ENCODE data around the gene ASCL3. TPM values are rescaled to one million over a fixed set of nuclear protein-coding genes. Genes with fewer than 3 reads are reported as not detected.

The ASCL3 gene
- total and polyA plus RNA-seq, 2 of the 8 experiments (the other 6 are each of a cell fraction or from before 2014, with no cell fraction given): not detected

DNA sequence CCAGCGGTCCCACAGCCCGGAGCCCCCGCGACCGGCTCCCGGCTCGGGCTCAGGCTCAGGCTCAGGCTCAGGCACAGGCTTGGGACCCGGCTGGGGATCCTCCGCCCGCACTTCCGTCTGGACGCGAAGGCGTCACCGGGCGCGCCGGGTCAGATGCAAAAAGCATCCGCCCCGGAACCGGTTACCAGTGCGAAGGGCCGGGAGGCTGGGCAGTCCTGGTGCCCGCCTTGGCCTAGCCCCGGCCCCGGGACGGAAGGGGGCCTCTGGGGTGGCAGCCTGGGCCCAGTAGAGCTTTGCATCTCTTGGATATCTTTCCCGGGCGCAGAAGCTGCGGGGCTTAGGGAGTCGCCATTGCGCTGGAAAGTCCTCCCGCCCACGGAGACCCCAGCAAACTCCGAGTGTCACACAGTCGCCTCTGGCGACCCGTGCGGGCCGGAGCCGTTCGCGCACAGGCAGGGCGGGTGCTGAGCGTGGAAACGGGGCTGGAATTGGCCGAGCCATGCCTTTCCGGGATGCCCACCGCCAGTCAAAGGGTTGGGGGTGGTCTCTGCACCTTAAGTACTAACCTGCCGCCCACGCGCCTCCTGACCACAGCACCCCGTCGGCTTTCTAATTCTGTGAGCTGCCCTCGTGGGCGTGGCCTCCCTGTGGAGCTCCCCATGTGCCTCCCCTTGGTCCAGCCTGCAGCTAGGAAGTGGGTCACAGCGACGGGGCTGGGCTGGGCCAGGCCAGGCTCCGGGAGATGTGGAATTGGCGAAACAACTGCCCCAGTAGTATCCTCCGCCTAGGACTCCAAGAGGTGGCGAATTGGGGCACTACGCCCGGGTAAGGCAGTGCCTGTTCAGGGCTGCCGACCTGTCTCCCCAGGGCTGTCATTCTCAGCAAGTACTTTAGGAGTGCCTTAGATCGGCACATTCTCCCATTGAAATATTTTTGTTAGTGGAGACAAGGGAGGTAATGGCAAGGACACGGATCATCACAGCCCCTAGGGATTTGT is 21.8 kb upstream of the ASCL3 start, which contains the start of gene TMEM9B (continued):
- TF ChIP-seq, protein P1, sequence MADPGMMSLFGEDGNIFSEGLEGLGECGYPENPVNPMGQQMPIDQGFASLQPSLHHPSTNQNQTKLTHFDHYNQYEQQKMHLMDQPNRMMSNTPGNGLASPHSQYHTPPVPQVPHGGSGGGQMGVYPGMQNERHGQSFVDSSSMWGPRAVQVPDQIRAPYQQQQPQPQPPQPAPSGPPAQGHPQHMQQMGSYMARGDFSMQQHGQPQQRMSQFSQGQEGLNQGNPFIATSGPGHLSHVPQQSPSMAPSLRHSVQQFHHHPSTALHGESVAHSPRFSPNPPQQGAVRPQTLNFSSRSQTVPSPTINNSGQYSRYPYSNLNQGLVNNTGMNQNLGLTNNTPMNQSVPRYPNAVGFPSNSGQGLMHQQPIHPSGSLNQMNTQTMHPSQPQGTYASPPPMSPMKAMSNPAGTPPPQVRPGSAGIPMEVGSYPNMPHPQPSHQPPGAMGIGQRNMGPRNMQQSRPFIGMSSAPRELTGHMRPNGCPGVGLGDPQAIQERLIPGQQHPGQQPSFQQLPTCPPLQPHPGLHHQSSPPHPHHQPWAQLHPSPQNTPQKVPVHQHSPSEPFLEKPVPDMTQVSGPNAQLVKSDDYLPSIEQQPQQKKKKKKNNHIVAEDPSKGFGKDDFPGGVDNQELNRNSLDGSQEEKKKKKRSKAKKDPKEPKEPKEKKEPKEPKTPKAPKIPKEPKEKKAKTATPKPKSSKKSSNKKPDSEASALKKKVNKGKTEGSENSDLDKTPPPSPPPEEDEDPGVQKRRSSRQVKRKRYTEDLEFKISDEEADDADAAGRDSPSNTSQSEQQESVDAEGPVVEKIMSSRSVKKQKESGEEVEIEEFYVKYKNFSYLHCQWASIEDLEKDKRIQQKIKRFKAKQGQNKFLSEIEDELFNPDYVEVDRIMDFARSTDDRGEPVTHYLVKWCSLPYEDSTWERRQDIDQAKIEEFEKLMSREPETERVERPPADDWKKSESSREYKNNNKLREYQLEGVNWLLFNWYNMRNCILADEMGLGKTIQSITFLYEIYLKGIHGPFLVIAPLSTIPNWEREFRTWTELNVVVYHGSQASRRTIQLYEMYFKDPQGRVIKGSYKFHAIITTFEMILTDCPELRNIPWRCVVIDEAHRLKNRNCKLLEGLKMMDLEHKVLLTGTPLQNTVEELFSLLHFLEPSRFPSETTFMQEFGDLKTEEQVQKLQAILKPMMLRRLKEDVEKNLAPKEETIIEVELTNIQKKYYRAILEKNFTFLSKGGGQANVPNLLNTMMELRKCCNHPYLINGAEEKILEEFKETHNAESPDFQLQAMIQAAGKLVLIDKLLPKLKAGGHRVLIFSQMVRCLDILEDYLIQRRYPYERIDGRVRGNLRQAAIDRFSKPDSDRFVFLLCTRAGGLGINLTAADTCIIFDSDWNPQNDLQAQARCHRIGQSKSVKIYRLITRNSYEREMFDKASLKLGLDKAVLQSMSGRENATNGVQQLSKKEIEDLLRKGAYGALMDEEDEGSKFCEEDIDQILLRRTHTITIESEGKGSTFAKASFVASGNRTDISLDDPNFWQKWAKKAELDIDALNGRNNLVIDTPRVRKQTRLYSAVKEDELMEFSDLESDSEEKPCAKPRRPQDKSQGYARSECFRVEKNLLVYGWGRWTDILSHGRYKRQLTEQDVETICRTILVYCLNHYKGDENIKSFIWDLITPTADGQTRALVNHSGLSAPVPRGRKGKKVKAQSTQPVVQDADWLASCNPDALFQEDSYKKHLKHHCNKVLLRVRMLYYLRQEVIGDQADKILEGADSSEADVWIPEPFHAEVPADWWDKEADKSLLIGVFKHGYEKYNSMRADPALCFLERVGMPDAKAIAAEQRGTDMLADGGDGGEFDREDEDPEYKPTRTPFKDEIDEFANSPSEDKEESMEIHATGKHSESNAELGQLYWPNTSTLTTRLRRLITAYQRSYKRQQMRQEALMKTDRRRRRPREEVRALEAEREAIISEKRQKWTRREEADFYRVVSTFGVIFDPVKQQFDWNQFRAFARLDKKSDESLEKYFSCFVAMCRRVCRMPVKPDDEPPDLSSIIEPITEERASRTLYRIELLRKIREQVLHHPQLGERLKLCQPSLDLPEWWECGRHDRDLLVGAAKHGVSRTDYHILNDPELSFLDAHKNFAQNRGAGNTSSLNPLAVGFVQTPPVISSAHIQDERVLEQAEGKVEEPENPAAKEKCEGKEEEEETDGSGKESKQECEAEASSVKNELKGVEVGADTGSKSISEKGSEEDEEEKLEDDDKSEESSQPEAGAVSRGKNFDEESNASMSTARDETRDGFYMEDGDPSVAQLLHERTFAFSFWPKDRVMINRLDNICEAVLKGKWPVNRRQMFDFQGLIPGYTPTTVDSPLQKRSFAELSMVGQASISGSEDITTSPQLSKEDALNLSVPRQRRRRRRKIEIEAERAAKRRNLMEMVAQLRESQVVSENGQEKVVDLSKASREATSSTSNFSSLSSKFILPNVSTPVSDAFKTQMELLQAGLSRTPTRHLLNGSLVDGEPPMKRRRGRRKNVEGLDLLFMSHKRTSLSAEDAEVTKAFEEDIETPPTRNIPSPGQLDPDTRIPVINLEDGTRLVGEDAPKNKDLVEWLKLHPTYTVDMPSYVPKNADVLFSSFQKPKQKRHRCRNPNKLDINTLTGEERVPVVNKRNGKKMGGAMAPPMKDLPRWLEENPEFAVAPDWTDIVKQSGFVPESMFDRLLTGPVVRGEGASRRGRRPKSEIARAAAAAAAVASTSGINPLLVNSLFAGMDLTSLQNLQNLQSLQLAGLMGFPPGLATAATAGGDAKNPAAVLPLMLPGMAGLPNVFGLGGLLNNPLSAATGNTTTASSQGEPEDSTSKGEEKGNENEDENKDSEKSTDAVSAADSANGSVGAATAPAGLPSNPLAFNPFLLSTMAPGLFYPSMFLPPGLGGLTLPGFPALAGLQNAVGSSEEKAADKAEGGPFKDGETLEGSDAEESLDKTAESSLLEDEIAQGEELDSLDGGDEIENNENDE (IDR thresholded peaks at IDR 0.05; ENCODE audit: insufficient replicate concordance, low read length): no peak
- TF ChIP-seq NRF1 (IDR thresholded peaks at IDR 0.05; ENCODE audit: low read depth, low read length): no peak
- TF ChIP-seq RAD21 (IDR thresholded peaks at IDR 0.05 in 1 of 2, conservative IDR thresholded peaks at IDR 0.05 in 1 of 2; ENCODE audit: low read depth in 2 of 2, low read length in 2 of 2): no peak; a peak in 1 of 4 replicates
- peak; percentile 53; the same call in 1 of the 2 replicates for TF ChIP-seq RBBP5 (IDR thresholded peaks at IDR 0.05; ENCODE audit: borderline replicate concordance, low read depth, low read length)
- no peak for TF ChIP-seq SUZ12 (IDR thresholded peaks at IDR 0.05; ENCODE audit: low read length)
- no peak for TF ChIP-seq ZNF274 (IDR thresholded peaks at IDR 0.05; ENCODE audit: borderline replicate concordance, extremely low read depth, low read length)
- TF ChIP-seq CEBPB (IDR thresholded peaks at IDR 0.05; ENCODE audit: low read depth, low read length): no peak
- 0 out of 2 replicates have a peak, but pooled peaks have one; percentile 80 for TF ChIP-seq SP4 (IDR thresholded peaks at IDR 0.05; ENCODE audit: low read length)
- TF ChIP-seq SRF (IDR thresholded peaks at IDR 0.05; ENCODE audit: low read depth, low read length): peak; percentile 57

All from H1 (cell line).